Body of pancreas (tissue), 4 donors: Measurements from ENCODE around the gene GPR151. TPM values are rescaled to one million over a fixed set of nuclear protein-coding genes. Genes with fewer than 3 reads are reported as not detected.

ENCODE experiments used
- ATAC-seq: fragments of 150-250 bp; one replicate; pipeline ENCODE4 v1.9.1; 2016
- DNase-seq, 4 donors: peaks; one replicate each; pipeline ENCODE4 v3.0.0-alpha.2; 2019
- H3K27ac ChIP-seq, 4 donors: fragments of 200-600 bp; sonication (generic); 1 replicate in 3 of 4; 2 replicates in 1 of 4; pipeline versions ENCODE4 v1.5.1 to v1.6.1; 2016 to 2019; ENCODE audit warnings: mild to moderate bottlenecking in 1 of 4, mixed read lengths in 1 of 4, moderate library complexity in 1 of 4
- H3K27me3 ChIP-seq, 2 donors: fragments of 200-600 bp; sonication (generic); one replicate each; pipeline ENCODE4 v1.6.0; 2016; ENCODE audit warnings: mild to moderate bottlenecking in 1 of 2
- H3K36me3 ChIP-seq, 2 donors: fragments of 200-600 bp; sonication (generic); replicated peaks in 1 of 2; 2 replicates each; pipeline ENCODE4 v1.5.1; 2016; ENCODE audit warnings: low read depth in 2 of 2; ENCODE audit not compliant: insufficient read depth in 1 of 2
- H3K4me1 ChIP-seq: fragments of 200-600 bp; sonication (generic); one replicate; pipeline ENCODE4 v1.6.0; 2016
- H3K4me3 ChIP-seq, 2 donors: fragments of 200-600 bp; sonication (generic); 1 replicate in 1 of 2; 2 replicates in 1 of 2; pipeline ENCODE4 v1.5.1; 2016 to 2019
- H3K9me3 ChIP-seq, 3 donors: fragments of 200-600 bp; sonication (generic); 1 replicate in 2 of 3; 2 replicates in 1 of 3; pipeline ENCODE4 v1.5.1; 2016
- POLR2A ChIP-seq, 3 donors: fragments of 450-650 bp; IDR thresholded peaks; one replicate each; pipeline ENCODE4 v1.6.1; 2016; ENCODE audit warnings: antibody characterized with exemption in 3 of 3, mild to moderate bottlenecking in 2 of 3
- WGBS, 2 donors: methylation state at CpG; one replicate each; pipeline ENCODE4 v1.1.5; 2017; 5-methylcytosine and 5-hydroxymethylcytosine counted together
- intact Hi-C: fragments of 100-400 bp; cut with DNase I; formaldehyde crosslinking; loops from one replicate; pipeline ENCODE4 v1.15.1; 2023
- total RNA-seq, 2 donors: library from RNA; depleted of rRNA; stranded (reverse); fragments of >200 nt; gene quantifications; one replicate each; pipeline ENCODE4 v1.1.0, GENCODE V29; 2016
- TF ChIP-seq, protein P1 (sequence below), 7 experiments: fragments of 450-650 bp in 4 of 7; fragments of 200-600 bp in 3 of 7; sonication (generic) in 3 of 7; IDR thresholded peaks; one replicate each; pipeline ENCODE4 v1.5.1; 2016 to 2019; ENCODE audit warnings: antibody characterized with exemption in 7 of 7

GPR151 gene
- total RNA-seq, 2 donors from 2014 or later, result not detected

- DNase-seq, result no peak
- Histone ChIP-seq H3K4me3 (no peak overlapping the region), H3K9me3 (no peaks in the 10 kb centered on the region), H3K27ac (no peak overlapping the region), H3K4me1 (no peaks in the 10 kb centered on the region), H3K27me3 (no peaks in the 10 kb centered on the region), H3K36me3 (peaks cover 0 to 2% of the 10 kb centered on the region in 2 donors)
- TF ChIP-seq, protein P1, sequence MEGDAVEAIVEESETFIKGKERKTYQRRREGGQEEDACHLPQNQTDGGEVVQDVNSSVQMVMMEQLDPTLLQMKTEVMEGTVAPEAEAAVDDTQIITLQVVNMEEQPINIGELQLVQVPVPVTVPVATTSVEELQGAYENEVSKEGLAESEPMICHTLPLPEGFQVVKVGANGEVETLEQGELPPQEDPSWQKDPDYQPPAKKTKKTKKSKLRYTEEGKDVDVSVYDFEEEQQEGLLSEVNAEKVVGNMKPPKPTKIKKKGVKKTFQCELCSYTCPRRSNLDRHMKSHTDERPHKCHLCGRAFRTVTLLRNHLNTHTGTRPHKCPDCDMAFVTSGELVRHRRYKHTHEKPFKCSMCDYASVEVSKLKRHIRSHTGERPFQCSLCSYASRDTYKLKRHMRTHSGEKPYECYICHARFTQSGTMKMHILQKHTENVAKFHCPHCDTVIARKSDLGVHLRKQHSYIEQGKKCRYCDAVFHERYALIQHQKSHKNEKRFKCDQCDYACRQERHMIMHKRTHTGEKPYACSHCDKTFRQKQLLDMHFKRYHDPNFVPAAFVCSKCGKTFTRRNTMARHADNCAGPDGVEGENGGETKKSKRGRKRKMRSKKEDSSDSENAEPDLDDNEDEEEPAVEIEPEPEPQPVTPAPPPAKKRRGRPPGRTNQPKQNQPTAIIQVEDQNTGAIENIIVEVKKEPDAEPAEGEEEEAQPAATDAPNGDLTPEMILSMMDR (IDR thresholded peaks at IDR 0.05), result no peak
- no peak for TF ChIP-seq POLR2A (IDR thresholded peaks at IDR 0.05)
- ATAC-seq, result no peak
- intact Hi-C loops, result no loop called here
- WGBS, 2 donors, result 62 to 80% methylated on average over 2 of the region's 2 CpGs
These were observed 21.3 kb downstream of the GPR151 start for GRCh38 chr5:146494656-146495055.

- no peak overlapping the region for H3K4me3 ChIP-seq
These were observed 25.7 kb downstream of the GPR151 start for GRCh38 chr5:146490089-146490843.

GRCh38 chr5:146484714-146485391 is 31.1 kb downstream of the GPR151 start:
- H3K4me3 ChIP-seq, result no peak overlapping the region
- intact Hi-C loops, result no loop called here
- ATAC-seq (no peak), DNase-seq (no peak)
- H3K4me1 ChIP-seq, result no peaks in the 10 kb centered on the region
- peaks cover 0 to 30% of the 10 kb centered on the region in 2 donors for H3K36me3 ChIP-seq
- TF ChIP-seq, protein P1 (IDR thresholded peaks at IDR 0.05), result no peak
- TF ChIP-seq POLR2A (IDR thresholded peaks at IDR 0.05), result no peak
- H3K27me3 ChIP-seq, result no peaks in the 10 kb centered on the region
- H3K27ac ChIP-seq, result no peak overlapping the region
- H3K9me3 ChIP-seq, result no peaks in the 10 kb centered on the region

More at GRCh38 chr5:146490089-146490843, 25.7 kb downstream of the GPR151 start:
- no peak overlapping the region for H3K27ac ChIP-seq
- ATAC-seq, result no peak
- intact Hi-C loops, result no loop called here
- peaks cover 0 to 9% of the 10 kb centered on the region in 2 donors for H3K36me3 ChIP-seq
- no peaks in the 10 kb centered on the region for H3K4me1 ChIP-seq
- DNase-seq, result no peak
- H3K9me3 ChIP-seq, result no peaks in the 10 kb centered on the region
- TF ChIP-seq POLR2A (IDR thresholded peaks at IDR 0.05), result no peak
- TF ChIP-seq, protein P1 (IDR thresholded peaks at IDR 0.05), result no peak
- no peaks in the 10 kb centered on the region for H3K27me3 ChIP-seq
- 94 to 96% methylated on average over 3 of the region's 3 CpGs for WGBS, 2 donors

DNA sequence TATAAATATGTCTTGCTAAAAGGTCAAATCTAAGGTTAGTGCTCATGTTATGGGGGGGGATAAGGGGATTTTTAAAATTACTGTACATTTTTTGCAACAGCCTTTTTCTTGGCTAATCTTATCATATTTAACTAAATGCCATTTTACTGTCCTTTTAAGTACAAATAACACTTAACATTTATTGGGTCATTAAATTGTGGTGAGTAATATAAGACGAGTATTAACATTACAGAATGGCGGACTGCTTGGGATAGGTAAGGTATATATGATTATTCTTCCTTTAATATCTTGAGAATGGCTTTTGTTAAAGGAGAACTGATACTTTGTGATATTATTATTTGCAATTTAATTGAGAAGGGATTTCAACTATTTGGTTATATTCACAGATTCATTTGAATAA is 33.2 kb downstream of the GPR151 start:
- no peak overlapping the region for H3K4me3 ChIP-seq
- no peaks in the 10 kb centered on the region for H3K27me3 ChIP-seq
- intact Hi-C loops, result no loop called here
- DNase-seq, result no peak
- no peak for ATAC-seq
- no peak for TF ChIP-seq POLR2A (IDR thresholded peaks at IDR 0.05)
- TF ChIP-seq, protein P1 (IDR thresholded peaks at IDR 0.05), result no peak
- no peaks in the 10 kb centered on the region for H3K4me1 ChIP-seq
- peaks cover 0 to 32% of the 10 kb centered on the region in 2 donors for H3K36me3 ChIP-seq
- no peak overlapping the region for H3K27ac ChIP-seq
- 94 to 96% methylated on average over 2 of the region's 2 CpGs for WGBS, 2 donors
- no peaks in the 10 kb centered on the region for H3K9me3 ChIP-seq
